Tibial nerve (tissue), 4 donors: Measurements from ENCODE around the gene DAPK2.

Source experiments
- EP300 ChIP-seq, 2 donors: sonication (generic); formaldehyde crosslinking; IDR thresholded peaks; one replicate each; pipeline ENCODE4 v1.6.1; 2017; ENCODE audit warnings: antibody characterized with exemption in 2 of 2, mild to moderate bottlenecking in 1 of 2
- POLR2A ChIP-seq, 2 donors: fragments of 450-650 bp; IDR thresholded peaks; one replicate each; pipeline ENCODE4 v1.6.1; 2017; ENCODE audit warnings: antibody characterized with exemption in 2 of 2, mild to moderate bottlenecking in 2 of 2, moderate library complexity in 2 of 2
- TF ChIP-seq, protein P1 (sequence below), 5 experiments: fragments of 200-600 bp in 3 of 5; fragments of 450-650 bp in 2 of 5; sonication (generic) in 3 of 5; IDR thresholded peaks; one replicate each; pipeline ENCODE4 v1.5.1; 2016 to 2019; ENCODE audit warnings: antibody characterized with exemption in 5 of 5, mild to moderate bottlenecking in 3 of 5, moderate library complexity in 2 of 5

DNA sequence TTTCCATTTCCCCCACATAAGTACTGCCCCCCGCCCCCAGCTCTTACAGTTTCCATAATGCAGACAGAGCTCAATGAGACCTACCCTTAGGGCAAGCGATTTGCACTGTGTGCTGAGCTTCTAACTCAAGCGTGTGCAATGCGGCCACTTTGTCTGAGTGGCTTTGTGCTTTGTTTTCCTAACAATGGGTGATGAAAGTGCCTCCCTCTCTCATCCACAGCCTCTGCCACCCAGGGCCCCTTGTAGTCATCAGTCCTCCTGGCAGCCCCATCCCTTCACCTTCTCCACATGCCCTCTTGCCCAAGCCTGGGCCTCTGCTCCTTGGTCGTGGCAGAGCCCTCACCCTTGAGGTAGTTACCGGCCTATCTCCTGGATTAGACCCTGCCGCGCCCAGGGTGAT, 17.2 kb downstream of the DAPK2 start:
- TF ChIP-seq POLR2A (IDR thresholded peaks at IDR 0.05) (no peak), EP300 (IDR thresholded peaks at IDR 0.05) (no peak)
- TF ChIP-seq, protein P1, sequence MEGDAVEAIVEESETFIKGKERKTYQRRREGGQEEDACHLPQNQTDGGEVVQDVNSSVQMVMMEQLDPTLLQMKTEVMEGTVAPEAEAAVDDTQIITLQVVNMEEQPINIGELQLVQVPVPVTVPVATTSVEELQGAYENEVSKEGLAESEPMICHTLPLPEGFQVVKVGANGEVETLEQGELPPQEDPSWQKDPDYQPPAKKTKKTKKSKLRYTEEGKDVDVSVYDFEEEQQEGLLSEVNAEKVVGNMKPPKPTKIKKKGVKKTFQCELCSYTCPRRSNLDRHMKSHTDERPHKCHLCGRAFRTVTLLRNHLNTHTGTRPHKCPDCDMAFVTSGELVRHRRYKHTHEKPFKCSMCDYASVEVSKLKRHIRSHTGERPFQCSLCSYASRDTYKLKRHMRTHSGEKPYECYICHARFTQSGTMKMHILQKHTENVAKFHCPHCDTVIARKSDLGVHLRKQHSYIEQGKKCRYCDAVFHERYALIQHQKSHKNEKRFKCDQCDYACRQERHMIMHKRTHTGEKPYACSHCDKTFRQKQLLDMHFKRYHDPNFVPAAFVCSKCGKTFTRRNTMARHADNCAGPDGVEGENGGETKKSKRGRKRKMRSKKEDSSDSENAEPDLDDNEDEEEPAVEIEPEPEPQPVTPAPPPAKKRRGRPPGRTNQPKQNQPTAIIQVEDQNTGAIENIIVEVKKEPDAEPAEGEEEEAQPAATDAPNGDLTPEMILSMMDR (IDR thresholded peaks at IDR 0.05) = no peak
